HepG2 (cell line): Measurements from ENCODE around the gene HLA-DQB2. TPM values are rescaled to one million over a fixed set of nuclear protein-coding genes. Genes with fewer than 3 reads are reported as not detected.
A peak's percentile ranks its signal among the peaks of the same experiment; 100 is the strongest.

ENCODE experiments used
- ATAC-seq: fragments of 200-7000 bp; cut with Tn5 transposase; 3 replicates; pipeline ENCODE4 v1.9.1; 2020; ENCODE audit warnings: mild to moderate bottlenecking, moderate library complexity
- BruUV-seq: library from RNA; stranded (reverse); fragments of 400-500 nt; replicated peaks from 2 replicates; lab custom pipeline; 2021; lab: Mats Ljungman, UMichigan
- CTCF ChIA-PET: fragments of 300-600 bp; formaldehyde crosslinking; extraction: SDS; loops from one replicate; lab custom pipeline; 2021; ENCODE audit warnings: low total read pairs, inconsistent platforms, low intra/inter-chr PET ratio; lab: Yijun Ruan, JAX
- POLR2A ChIA-PET: fragments of 350-600 bp; sonication (Branson Sonifier 250); formaldehyde crosslinking; loops from one replicate; lab custom pipeline; 2020; ENCODE audit warnings: antibody characterized with exemption, inconsistent platforms; lab: Yijun Ruan, JAX
- DNase-seq: peaks from one replicate; pipeline ENCODE4 v3.0.0-alpha.2; 2015; ENCODE audit warnings: low spot score
- FAIRE-seq: peaks from 3 replicates; lab custom pipeline; 2011; peaks lifted over from hg19 to GRCh38; lab: Jason Lieb, UNC
- H2AFZ ChIP-seq: one replicate; pipeline ENCODE4 v1.6.1; 2011; ENCODE audit warnings: low read length, inconsistent platforms
- H3K27ac ChIP-seq: fragments of 300-600 bp; 3 replicates; pipeline ENCODE4 v1.8.0; 2011; ENCODE audit warnings: mixed run types, mild to moderate bottlenecking, mixed read lengths, low read length, inconsistent platforms; ENCODE audit not compliant: insufficient read depth; ENCODE audit errors: extremely low read length
- H3K27me3 ChIP-seq, 2 experiments: fragments of 200-600 bp in 1 of 2; 2 replicates in 1 of 2; 3 replicates in 1 of 2; pipeline versions ENCODE4 v1.6.0 to v1.8.0; 2011; ENCODE audit warnings: low read length in 2 of 2, mild to moderate bottlenecking in 2 of 2, moderate library complexity in 2 of 2, inconsistent platforms in 1 of 2; ENCODE audit not compliant: insufficient read depth in 2 of 2, control insufficient read depth in 1 of 2
- H3K36me3 ChIP-seq, 2 experiments: fragments of 200-600 bp in 1 of 2; replicated peaks in 1 of 2; 2 replicates in 1 of 2; 3 replicates in 1 of 2; pipeline versions ENCODE4 v1.5.1 to v1.8.0; 2011; ENCODE audit warnings: low read length in 2 of 2, inconsistent platforms in 1 of 2; ENCODE audit not compliant: insufficient read depth in 2 of 2, control insufficient read depth in 1 of 2
- H3K4me1 ChIP-seq: 2 replicates; pipeline ENCODE4 v1.5.1; 2012; ENCODE audit warnings: low read length, inconsistent platforms; ENCODE audit not compliant: insufficient read depth
- H3K4me2 ChIP-seq: 2 replicates; pipeline ENCODE4 v1.6.0; 2011; ENCODE audit warnings: low read depth, low read length, inconsistent platforms
- H3K4me3 ChIP-seq, 3 experiments: fragments of 200-600 bp in 1 of 3; sonication (generic), shearing (Covaris generic) in 1 of 3; replicated peaks in 1 of 3; 2 replicates each; pipeline ENCODE4 v1.5.1; 2011 to 2016; ENCODE audit warnings: low read length in 3 of 3, inconsistent platforms in 2 of 3, low read depth in 2 of 3, mild to moderate bottlenecking in 2 of 3, control low read depth in 1 of 3, mixed read lengths in 1 of 3; ENCODE audit not compliant: insufficient read depth in 1 of 3
- H3K79me2 ChIP-seq: one replicate; pipeline ENCODE4 v1.6.1; 2011; ENCODE audit warnings: low read length, inconsistent platforms; ENCODE audit not compliant: insufficient read depth
- H3K9ac ChIP-seq: 2 replicates; pipeline ENCODE4 v1.6.0; 2011; ENCODE audit warnings: mild to moderate bottlenecking, low read depth, low read length, inconsistent platforms; ENCODE audit not compliant: insufficient read depth
- H3K9me3 ChIP-seq: 2 replicates; pipeline ENCODE4 v1.5.1; 2012; ENCODE audit warnings: mild to moderate bottlenecking, low read length
- H4K20me1 ChIP-seq: 2 replicates; pipeline ENCODE4 v1.6.0; 2011; ENCODE audit warnings: inconsistent platforms, mild to moderate bottlenecking, low read length, moderate library complexity; ENCODE audit not compliant: insufficient read depth
- ARNTL ChIP-seq: sonication (generic); formaldehyde crosslinking; IDR thresholded peaks from 2 replicates; pipeline ENCODE4 v1.4.0; 2020; ENCODE audit warnings: mild to moderate bottlenecking, missing genetic modification reagents
- ATF7-NPFF ChIP-seq: sonication (generic); formaldehyde crosslinking; IDR thresholded peaks from 2 replicates; pipeline ENCODE4 v1.8.1; 2023; ENCODE audit warnings: mild to moderate bottlenecking, low read depth, missing genetic modification reagents, moderate library complexity
- MXD1 ChIP-seq: sonication (generic); formaldehyde crosslinking; IDR thresholded peaks from 2 replicates; pipeline ENCODE4 v1.4.0; 2020; ENCODE audit warnings: mild to moderate bottlenecking, missing genetic modification reagents
- RFX5 ChIP-seq: IDR thresholded peaks from 2 replicates; pipeline ENCODE4 v1.6.1; 2011; ENCODE audit warnings: low read depth, low read length, improper control_type of control experiment
- SALL2 ChIP-seq: sonication (generic); formaldehyde crosslinking; IDR thresholded peaks from 2 replicates; pipeline ENCODE4 v1.8.1; 2023; ENCODE audit warnings: mild to moderate bottlenecking, missing genetic modification reagents, inconsistent platforms
- ZEB1 ChIP-seq: IDR thresholded peaks from 2 replicates; pipeline ENCODE4 v1.6.1; 2012; ENCODE audit warnings: mild to moderate bottlenecking, low read depth, inconsistent platforms; ENCODE audit not compliant: insufficient replicate concordance
- ZNF343 ChIP-seq: sonication (generic); formaldehyde crosslinking; IDR thresholded peaks from 2 replicates; pipeline ENCODE4 v1.4.0; 2020; ENCODE audit warnings: mild to moderate bottlenecking, missing genetic modification reagents
- ZNF383 ChIP-seq: sonication (generic); formaldehyde crosslinking; IDR thresholded peaks from 2 replicates; pipeline ENCODE4 v1.4.0; 2020; ENCODE audit warnings: missing genetic modification reagents, mild to moderate bottlenecking, borderline replicate concordance
- ZNF549 ChIP-seq: sonication (generic); formaldehyde crosslinking; IDR thresholded peaks from 2 replicates; pipeline ENCODE4 v1.5.0; 2020; ENCODE audit warnings: missing genetic modification reagents
- ZNF639 ChIP-seq: conservative IDR thresholded peaks from 2 replicates; pipeline ENCODE4 v1.6.1; 2018; ENCODE audit warnings: missing genetic modification reagents
- ZNF800 ChIP-seq: sonication (generic); formaldehyde crosslinking; IDR thresholded peaks from 2 replicates; pipeline ENCODE4 v1.4.0; 2020; ENCODE audit warnings: missing genetic modification reagents
- WGBS: methylation state at CpG from one replicate; pipeline ENCODE4 v1.1.6; 2017; ENCODE audit warnings: low lambda C conversion rate; 5-methylcytosine and 5-hydroxymethylcytosine counted together
- in situ Hi-C: cut with HindIII; loops from 2 replicates; pipeline ENCODE4 v1.10.0; 2017; ENCODE audit warnings: low pct_unique_long_range_greater_than_20kb; ENCODE audit not compliant: extremely low pct_ligation_motif_present
- intact Hi-C: fragments of 100-400 bp; cut with micrococcal nuclease; formaldehyde crosslinking; loops from one replicate; pipeline ENCODE4 v1.10.0; 2022; ENCODE audit not compliant: unreplicated experiment
- polyA plus RNA-seq, 8 experiments: library from polyadenylated mRNA; depleted of rRNA in 3 of 8; stranded (reverse) in 7 of 8; unstranded in 1 of 8; fragments of >200 nt; fragmentation: Illumina TruSeq in 4 of 8; extraction: Trizol in 4 of 8; gene quantifications; 2 replicates each; pipeline versions ENCODE4 v1.2.1 to v1.2.3, GENCODE V29; 2011 to 2016; ENCODE audit warnings: low read depth in 4 of 8, missing spikeins in 1 of 8, mixed read lengths in 1 of 8; ENCODE audit not compliant: insufficient read depth in 1 of 8
- total RNA-seq, 5 experiments: library from RNA; depleted of rRNA; stranded (reverse); fragments of >200 nt; fragmentation: Illumina TruSeq; extraction: Trizol; gene quantifications; 2 replicates each; pipeline ENCODE4 v1.2.3, GENCODE V29; 2016; ENCODE audit warnings: low read depth in 1 of 5
- TF ChIP-seq, protein P1 (sequence below): IDR thresholded peaks from 2 replicates; pipeline ENCODE4 v1.6.1; 2016; ENCODE audit warnings: low read depth, borderline replicate concordance

Gene HLA-DQB2
- total and polyA plus RNA-seq, 2 of the 13 experiments (the other 11 are each of a cell fraction or from before 2014, with no cell fraction given): not detected

DNA sequence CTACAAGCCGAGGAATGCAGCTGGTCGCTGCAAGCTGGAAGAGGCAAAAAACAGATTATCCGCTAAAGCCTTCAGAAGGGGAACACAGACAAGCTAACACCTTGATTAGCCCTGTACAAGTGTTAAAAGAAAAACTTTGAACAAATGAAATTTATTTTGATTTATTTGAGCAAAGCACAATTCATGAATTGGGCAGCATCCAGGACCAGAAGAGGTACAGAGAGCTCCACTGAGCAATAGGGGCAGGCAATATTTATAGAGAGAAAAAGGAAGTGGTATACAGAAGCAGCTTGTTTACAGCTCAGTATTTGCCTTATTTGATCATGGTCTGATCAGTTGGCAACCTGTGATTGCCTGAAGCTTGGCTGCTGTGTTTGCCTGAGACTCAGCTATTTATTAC, 35.8 kb upstream of the HLA-DQB2 start:
- peaks cover 15% of the 10 kb centered on the region for H3K4me1 ChIP-seq
- BruUV-seq: no TSS peak
- H3K4me3 ChIP-seq: no peak overlapping the region
- ATAC-seq (no peak), DNase-seq (no peak), FAIRE-seq (no peak)
- no peak overlapping the region for H2AFZ ChIP-seq
- in situ Hi-C loops: loop anchor here (5.0 to 25.0 kb wide), 3 partner anchors 387 to 712 kb away; no protein-coding TSS in a partner anchor
- no peaks in the 10 kb centered on the region for H3K79me2 ChIP-seq
- no peak overlapping the region for H3K4me2 ChIP-seq
- H4K20me1 ChIP-seq: no peaks in the 10 kb centered on the region
- intact Hi-C loops: loop anchor here (10.0 kb wide), 1 partner anchor 554 kb away; no protein-coding TSS in a partner anchor
- no peaks in the 10 kb centered on the region for H3K9me3 ChIP-seq
- no peak overlapping the region for H3K9ac ChIP-seq
- H3K36me3 ChIP-seq: no peaks in the 10 kb centered on the region
- no peak overlapping the region for H3K27ac ChIP-seq
- 44% methylated on average over 3 of the region's 3 CpGs for WGBS
- H3K27me3 ChIP-seq: peaks cover 0 to 23% of the 10 kb centered on the region in 2 experiments; a peak in 3 of 5 replicates
- ChIA-PET POLR2A (no interaction called here), CTCF (no interaction called here)
- TF ChIP-seq SALL2 (CRISPR knock-in tag) (no peak), ATF7-NPFF (CRISPR knock-in tag) (no peak), ZNF549 (0 out of 2 replicates have a peak, but pooled peaks have one; percentile 63), ZNF343 (CRISPR knock-in tag) (no peak), ZEB1 (no peak)

DNA sequence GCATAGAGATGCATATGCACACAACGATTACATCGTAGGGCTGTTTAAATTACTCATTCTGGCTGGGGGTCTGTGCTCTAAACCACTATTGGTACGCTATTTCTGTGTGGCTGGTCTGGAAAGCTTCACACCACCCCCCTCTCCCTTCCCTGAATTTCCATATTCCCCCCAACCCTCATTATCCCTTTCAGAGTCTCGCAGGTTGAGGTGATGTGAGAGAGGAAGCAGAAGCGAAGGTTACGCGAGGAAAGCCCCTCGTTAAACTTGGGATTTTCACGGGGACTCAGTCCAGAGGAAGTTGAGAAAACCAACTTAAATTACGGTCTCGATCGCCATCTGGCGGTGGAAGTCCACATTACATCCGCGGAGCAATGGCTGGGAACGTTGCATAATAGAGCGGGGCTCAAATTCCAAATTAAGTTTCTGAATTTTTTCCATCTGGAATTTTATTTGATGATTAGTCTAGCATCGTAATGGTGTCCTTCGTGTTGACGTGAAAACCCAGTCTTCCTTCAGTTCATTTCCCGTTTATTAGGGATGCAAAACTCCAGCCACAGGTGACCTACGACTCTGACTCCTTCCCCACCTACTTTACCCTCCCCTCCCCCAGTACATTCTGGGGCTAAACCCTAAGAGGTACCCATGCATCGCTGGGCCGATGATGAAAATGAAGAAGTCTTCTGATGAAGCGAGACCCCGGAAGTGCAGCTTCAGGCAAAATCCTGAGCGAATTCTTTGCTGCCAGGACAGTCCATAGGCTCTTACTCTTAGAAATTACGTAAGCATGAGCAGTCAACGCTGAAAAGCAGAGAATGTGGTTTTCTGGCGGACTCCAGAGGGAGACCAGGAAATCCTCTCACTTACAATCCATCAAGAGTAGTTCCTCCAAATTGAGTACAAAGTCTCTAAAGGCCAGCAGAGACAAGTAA, 33.8 kb upstream of the HLA-DQB2 start:
- Histone ChIP-seq H3K9ac (no peak overlapping the region), H3K27me3 (peaks cover 0 to 40% of the 10 kb centered on the region in 2 experiments; a peak in 3 of 5 replicates), H2AFZ (peak overlapping the region; percentile 39), H3K4me2 (peak overlapping the region; percentile 68), H3K79me2 (no peaks in the 10 kb centered on the region), H4K20me1 (no peaks in the 10 kb centered on the region), H3K27ac (no peak overlapping the region), H3K4me3 (peak overlapping the region in 2 of 3 experiments; percentile 23 to 48; a peak in 3 of 6 replicates), H3K9me3 (no peaks in the 10 kb centered on the region), H3K36me3 (no peaks in the 10 kb centered on the region), H3K4me1 (peaks cover 15% of the 10 kb centered on the region)
- ATAC-seq: peak; percentile 77
- in situ Hi-C loops: loop anchor here (5.0 to 25.0 kb wide), 3 partner anchors 385 to 710 kb away; no protein-coding TSS in a partner anchor
- intact Hi-C loops: loop anchor here (1.0 to 10.0 kb wide), 3 partner anchors 71 to 552 kb away; no protein-coding TSS in a partner anchor
- CTCF ChIA-PET: interaction anchor here (1.0 to 2.1 kb wide), 6 partner anchors 71 to 1216 kb away, joined by 3 to 18 read pairs (median 4); no protein-coding TSS in a partner anchor
- FAIRE-seq: peak; percentile 98
- DNase-seq: peak; percentile 57
- 6% methylated on average over 30 of the region's 30 CpGs for WGBS
- POLR2A ChIA-PET: no interaction called here
- BruUV-seq: no TSS peak
- TF ChIP-seq ZNF639 (CRISPR knock-in tag): no peak
- TF ChIP-seq ZNF800 (CRISPR knock-in tag): no peak
- 0 out of 2 replicates have a peak, but pooled peaks have one; percentile 4 for TF ChIP-seq RFX5
- TF ChIP-seq, protein P1, sequence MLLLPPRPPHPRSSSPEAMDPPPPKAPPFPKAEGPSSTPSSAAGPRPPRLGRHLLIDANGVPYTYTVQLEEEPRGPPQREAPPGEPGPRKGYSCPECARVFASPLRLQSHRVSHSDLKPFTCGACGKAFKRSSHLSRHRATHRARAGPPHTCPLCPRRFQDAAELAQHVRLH (CRISPR knock-in tag): no peak
- TF ChIP-seq ZNF383 (CRISPR knock-in tag): no peak
- TF ChIP-seq ARNTL (CRISPR knock-in tag): no peak
- no peak for TF ChIP-seq MXD1 (CRISPR knock-in tag)
